Breast epithelium (tissue), 4 donors: ENCODE data around the gene RBCK1. TPM values are rescaled to one million over a fixed set of nuclear protein-coding genes. Genes with fewer than 3 reads are reported as not detected.
A peak's percentile ranks its signal among the peaks of the same experiment; 100 is the strongest.

ENCODE experiments used
- DNase-seq, 2 donors: peaks; one replicate each; pipeline ENCODE4 v3.0.0-alpha.2; 2019; ENCODE audit warnings: low spot score in 2 of 2
- H3K27ac ChIP-seq, 2 donors: fragments of 200-600 bp; sonication (generic) in 1 of 2; one replicate each; pipeline ENCODE4 v1.5.1; 2016 to 2019; ENCODE audit warnings: mild to moderate bottlenecking in 1 of 2
- H3K27me3 ChIP-seq, 2 donors: fragments of 200-600 bp; sonication (generic) in 1 of 2; one replicate each; pipeline versions ENCODE4 v1.5.1 to v1.6.0; 2017 to 2019; ENCODE audit warnings: control low read depth in 1 of 2, mild to moderate bottlenecking in 1 of 2
- H3K36me3 ChIP-seq: fragments of 200-600 bp; one replicate; pipeline ENCODE4 v1.5.1; 2019
- H3K4me1 ChIP-seq, 2 donors: fragments of 200-600 bp; sonication (generic); one replicate each; pipeline ENCODE4 v1.5.1; 2016 to 2019; ENCODE audit warnings: control low read depth in 1 of 2
- H3K4me3 ChIP-seq, 3 donors: fragments of 200-600 bp; sonication (generic); 1 replicate in 2 of 3; 2 replicates in 1 of 3; pipeline ENCODE4 v1.5.1; 2016 to 2019; ENCODE audit warnings: mild to moderate bottlenecking in 3 of 3, moderate library complexity in 2 of 3
- H3K9me3 ChIP-seq, 2 donors: fragments of 200-600 bp; sonication (generic) in 1 of 2; one replicate each; pipeline ENCODE4 v1.5.1; 2016 to 2019; ENCODE audit warnings: control low read depth in 1 of 2
- POLR2A ChIP-seq: fragments of 450-650 bp; IDR thresholded peaks from one replicate; pipeline ENCODE4 v1.6.1; 2016; ENCODE audit warnings: antibody characterized with exemption, mild to moderate bottlenecking, moderate library complexity
- POLR2AphosphoS5 ChIP-seq, 3 donors: sonication (generic); formaldehyde crosslinking; IDR thresholded peaks; one replicate each; pipeline ENCODE4 v1.6.1; 2017; ENCODE audit warnings: antibody characterized with exemption in 3 of 3
- intact Hi-C: fragments of 100-400 bp; cut with DNase I; formaldehyde crosslinking; loops from one replicate; pipeline ENCODE4 v1.15.1; 2023; ENCODE audit warnings: low total_unique reads
- total RNA-seq, 3 donors: library from RNA; depleted of rRNA; stranded (reverse); fragments of >200 nt; gene quantifications; one replicate each; pipeline ENCODE4 v1.1.0, GENCODE V29; 2016
- TF ChIP-seq, protein P1 (sequence below), 3 donors: fragments of 450-650 bp; IDR thresholded peaks; one replicate each; pipeline ENCODE4 v1.5.1; 2016 to 2017; ENCODE audit warnings: antibody characterized with exemption in 3 of 3, mild to moderate bottlenecking in 3 of 3, moderate library complexity in 3 of 3

The RBCK1 gene
- total RNA-seq, 3 donors from 2014 or later = 61.3 to 69.5 (median 66.2) TPM

DNA sequence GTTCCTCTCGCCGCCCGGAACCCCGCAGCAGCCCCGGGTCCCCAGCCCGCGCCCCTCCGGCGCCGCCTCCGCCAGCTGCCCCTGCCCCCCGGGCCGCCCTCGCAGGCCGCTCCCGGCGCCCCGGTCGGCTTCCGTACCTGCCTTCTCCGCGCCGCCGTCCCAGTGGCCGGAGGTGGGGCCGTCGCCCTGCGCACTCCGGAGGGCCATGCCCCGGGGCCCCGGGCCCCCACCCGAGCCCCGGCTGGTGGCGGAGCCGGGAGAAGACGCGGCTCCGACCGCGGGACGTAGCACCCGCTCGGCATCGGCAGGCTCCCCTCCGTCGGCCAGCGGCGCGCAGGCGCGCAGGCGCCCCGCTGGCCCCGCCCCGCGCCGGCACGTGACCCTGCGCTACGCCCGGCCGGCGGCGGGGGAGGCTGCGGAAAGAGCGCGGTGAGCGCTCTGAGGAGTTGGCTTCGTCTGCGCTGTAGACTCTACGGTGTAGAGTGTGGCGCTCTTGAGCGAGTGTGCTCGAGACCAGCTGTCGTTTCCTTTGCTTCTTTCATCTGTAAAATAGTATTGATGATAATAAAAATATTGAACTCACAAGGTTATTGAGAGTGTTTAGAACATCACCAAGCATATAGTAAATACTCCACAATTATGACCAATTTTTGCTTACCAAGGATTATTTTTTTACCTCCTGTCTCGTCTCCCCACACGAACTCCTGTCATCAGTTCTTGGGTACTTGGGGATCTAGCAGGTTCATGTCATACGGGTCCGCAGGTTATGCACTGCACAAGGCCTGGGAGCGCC lies 54.3 kb downstream of the RBCK1 start, which contains the start of gene TBC1D20:
TBC1D20 (minus strand) TSS at position 335 of the 793 bp plus-strand sequence; CDS start at position 207, 128 bp downstream.
- Histone ChIP-seq H3K27me3 (no peaks in the 10 kb centered on the region), H3K9me3 (no peaks in the 10 kb centered on the region), H3K4me3 (peak within 1 kb of the TSS; percentile 73 to 96 (median 91)), H3K4me1 (no peaks in the 10 kb centered on the region), H3K27ac (peak within 1 kb of the TSS; percentile 90 to 94), H3K36me3 (no peaks in the 10 kb centered on the region)
- intact Hi-C loops = no loop called here
- TF ChIP-seq, protein P1, sequence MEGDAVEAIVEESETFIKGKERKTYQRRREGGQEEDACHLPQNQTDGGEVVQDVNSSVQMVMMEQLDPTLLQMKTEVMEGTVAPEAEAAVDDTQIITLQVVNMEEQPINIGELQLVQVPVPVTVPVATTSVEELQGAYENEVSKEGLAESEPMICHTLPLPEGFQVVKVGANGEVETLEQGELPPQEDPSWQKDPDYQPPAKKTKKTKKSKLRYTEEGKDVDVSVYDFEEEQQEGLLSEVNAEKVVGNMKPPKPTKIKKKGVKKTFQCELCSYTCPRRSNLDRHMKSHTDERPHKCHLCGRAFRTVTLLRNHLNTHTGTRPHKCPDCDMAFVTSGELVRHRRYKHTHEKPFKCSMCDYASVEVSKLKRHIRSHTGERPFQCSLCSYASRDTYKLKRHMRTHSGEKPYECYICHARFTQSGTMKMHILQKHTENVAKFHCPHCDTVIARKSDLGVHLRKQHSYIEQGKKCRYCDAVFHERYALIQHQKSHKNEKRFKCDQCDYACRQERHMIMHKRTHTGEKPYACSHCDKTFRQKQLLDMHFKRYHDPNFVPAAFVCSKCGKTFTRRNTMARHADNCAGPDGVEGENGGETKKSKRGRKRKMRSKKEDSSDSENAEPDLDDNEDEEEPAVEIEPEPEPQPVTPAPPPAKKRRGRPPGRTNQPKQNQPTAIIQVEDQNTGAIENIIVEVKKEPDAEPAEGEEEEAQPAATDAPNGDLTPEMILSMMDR (IDR thresholded peaks at IDR 0.05) = peak in 1 of 3 donors; percentile 9
- TF ChIP-seq POLR2A (no peak), POLR2AphosphoS5 (IDR thresholded peaks at IDR 0.05) (peak; percentile 11 to 70 (median 55))
- peak; percentile 75 to 77 for DNase-seq

DNA sequence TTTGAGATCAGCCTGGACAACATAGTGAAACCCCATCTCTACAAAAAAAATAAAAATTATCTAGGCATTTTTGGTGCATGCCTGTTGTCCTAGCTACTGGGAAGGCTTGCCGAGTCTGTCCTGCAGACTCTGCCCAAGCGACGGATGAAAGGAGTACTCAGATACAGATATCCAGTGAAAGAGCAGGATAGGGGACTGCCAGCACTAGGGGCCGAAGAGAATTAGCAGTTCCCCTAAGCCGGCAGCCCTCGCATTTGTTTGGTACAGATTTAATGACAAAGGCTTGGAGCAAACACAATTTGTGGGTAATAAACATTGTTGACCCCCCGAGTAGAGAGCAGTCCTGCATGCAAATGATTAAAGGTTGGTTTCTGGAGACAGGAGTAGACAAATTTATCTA lies 59.7 kb downstream of the RBCK1 start:
- TF ChIP-seq, protein P1 (IDR thresholded peaks at IDR 0.05) = no peak
- TF ChIP-seq POLR2A = no peak
- no peak for TF ChIP-seq POLR2AphosphoS5 (IDR thresholded peaks at IDR 0.05)
- no peaks in the 10 kb centered on the region for H3K4me1 ChIP-seq
- no peaks in the 10 kb centered on the region for H3K9me3 ChIP-seq
- H3K4me3 ChIP-seq = no peak overlapping the region
- H3K27me3 ChIP-seq = no peaks in the 10 kb centered on the region
- H3K36me3 ChIP-seq = no peaks in the 10 kb centered on the region
- no peak for DNase-seq
- H3K27ac ChIP-seq = no peak overlapping the region
- intact Hi-C loops = no loop called here

DNA sequence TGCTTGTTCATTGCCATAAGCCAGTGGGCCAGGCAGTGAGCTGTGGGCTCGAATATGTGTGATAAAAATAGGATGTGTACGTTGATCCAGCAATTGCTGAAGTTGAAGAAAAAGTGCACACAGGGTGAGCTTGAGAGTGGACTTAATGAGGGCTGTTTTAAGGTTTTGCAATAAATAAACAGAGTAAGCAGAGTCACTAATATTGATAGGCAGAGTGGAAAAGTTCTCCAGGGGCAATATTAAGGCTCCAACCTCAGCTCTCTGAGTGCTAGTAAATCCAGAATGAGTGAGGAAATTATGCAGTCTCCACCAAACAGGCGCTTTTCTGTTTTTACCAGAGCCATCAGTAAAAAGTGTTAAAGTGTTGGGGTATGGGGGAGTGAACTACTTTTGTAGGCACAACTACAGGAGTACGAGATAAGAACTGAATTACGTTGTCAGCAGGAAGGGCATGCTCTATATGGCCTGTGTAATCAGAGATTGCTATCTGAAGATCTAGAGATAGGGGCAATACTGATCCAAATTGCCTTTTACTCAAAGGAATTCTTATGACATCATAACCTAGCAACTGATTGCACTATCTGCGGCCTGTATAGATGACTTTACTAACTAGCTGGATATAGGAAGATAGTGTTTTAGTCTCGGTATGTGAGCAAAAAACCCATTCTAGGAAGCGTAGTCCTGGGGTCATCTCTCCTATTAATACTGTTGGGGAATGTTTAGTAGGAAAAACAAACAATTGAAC lies 61.8 kb downstream of the RBCK1 start:
- Histone ChIP-seq H3K27ac (no peak overlapping the region), H3K4me1 (no peaks in the 10 kb centered on the region), H3K27me3 (no peaks in the 10 kb centered on the region), H3K4me3 (no peak overlapping the region), H3K9me3 (no peaks in the 10 kb centered on the region), H3K36me3 (no peaks in the 10 kb centered on the region)
- no peak for DNase-seq
- TF ChIP-seq POLR2AphosphoS5 (IDR thresholded peaks at IDR 0.05) (no peak), POLR2A (no peak)
- TF ChIP-seq, protein P1 (IDR thresholded peaks at IDR 0.05) = no peak
- intact Hi-C loops = no loop called here

DNA sequence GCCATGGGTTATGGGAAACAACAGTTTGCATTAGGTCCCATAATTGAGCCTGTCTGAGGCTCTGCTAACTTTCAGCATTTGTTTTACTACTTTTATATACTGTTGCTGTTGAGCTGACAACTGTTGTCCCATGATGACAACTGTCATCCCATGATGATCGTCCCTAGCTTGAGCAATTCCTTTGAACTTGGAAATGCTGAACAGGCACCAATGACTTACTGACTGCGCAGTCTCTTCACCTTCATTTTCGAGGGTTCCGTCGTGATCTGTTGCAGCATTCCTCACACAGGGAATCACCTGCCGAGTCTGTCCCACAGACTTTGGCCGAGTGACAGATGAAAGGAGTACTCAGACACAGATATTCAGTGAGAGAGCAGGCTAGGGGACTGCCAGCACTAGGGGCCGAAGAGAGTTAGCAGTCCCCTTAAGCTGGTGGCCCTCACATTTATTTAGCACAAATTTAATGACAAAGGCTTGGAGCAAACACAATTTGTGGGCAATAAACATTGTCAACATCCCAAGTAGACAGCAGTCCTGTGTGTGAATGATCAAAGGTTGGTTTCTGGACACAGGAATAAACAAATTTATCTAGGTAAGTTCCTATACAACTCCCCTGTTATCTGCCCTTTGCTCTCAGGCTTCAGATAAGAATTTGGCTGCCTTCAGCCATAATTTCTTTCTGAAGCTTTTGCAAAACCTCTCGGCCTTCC lies 64.2 kb downstream of the RBCK1 start:
- Histone ChIP-seq H3K4me3 (no peak overlapping the region), H3K36me3 (no peaks in the 10 kb centered on the region), H3K9me3 (no peaks in the 10 kb centered on the region), H3K27me3 (no peaks in the 10 kb centered on the region), H3K4me1 (no peaks in the 10 kb centered on the region), H3K27ac (no peak overlapping the region)
- no peak for TF ChIP-seq POLR2AphosphoS5 (IDR thresholded peaks at IDR 0.05)
- TF ChIP-seq, protein P1 (IDR thresholded peaks at IDR 0.05) = no peak
- TF ChIP-seq POLR2A = no peak
- DNase-seq = no peak
- intact Hi-C loops = loop anchor here (1.0 kb wide), 1 partner anchor 44 kb away; no protein-coding TSS in a partner anchor
